GM18508 (cell line): ENCODE data around the gene S100A1.
A peak's percentile ranks its signal among the peaks of the same experiment; 100 is the strongest.
"Not testable (repeated sequence)": the region's sequence is repeated elsewhere in the genome, so short reads cannot be mapped to it uniquely, and the experiment has no call there.

ENCODE experiments used
- ATAC-seq: cut with Tn5 transposase; IDR thresholded peaks from one replicate; pipeline ENCODE4 v1.9.1; 2021; ENCODE audit warnings: moderate number of reproducible peaks; ENCODE audit not compliant: insufficient read depth, unreplicated experiment

S100A1 gene

DNA sequence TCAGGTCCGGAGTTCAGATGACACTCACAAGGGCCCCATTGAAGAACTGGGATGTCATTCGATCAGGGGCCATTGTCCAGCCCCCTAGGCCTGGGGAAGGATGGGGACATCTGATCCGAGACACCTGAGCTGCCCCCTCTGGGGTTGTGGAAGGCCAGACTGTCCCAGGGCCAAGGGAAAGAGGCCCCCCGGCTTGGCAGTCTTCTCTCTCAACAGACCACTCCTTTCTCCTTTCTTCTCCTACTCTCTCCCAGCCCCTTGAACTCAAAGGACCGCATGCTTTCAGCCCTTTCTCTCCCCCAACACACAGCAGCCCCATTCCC, 1.1 kb downstream of the S100A1 start:
- no peak for ATAC-seq

DNA sequence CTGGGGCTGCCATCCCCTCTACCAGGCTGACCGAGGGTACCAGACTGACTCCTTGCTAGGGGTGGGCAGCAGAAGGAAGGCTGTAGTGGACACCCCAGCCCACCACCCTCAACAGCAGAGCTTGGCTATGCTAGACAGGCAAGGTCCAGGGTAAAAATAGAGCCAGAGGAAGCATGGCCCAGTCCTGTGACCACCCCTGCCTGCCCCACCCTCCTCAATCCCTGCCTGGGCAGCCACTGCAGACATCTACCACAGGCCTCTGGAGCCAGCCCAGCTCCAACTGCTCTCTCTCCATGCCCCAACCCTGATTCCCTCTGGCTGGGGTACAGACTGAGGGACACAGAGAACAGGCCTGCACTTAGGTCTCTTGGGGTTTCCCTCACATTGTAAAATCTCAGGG, 1.7 kb downstream of the S100A1 start:
- ATAC-seq, result no peak

DNA sequence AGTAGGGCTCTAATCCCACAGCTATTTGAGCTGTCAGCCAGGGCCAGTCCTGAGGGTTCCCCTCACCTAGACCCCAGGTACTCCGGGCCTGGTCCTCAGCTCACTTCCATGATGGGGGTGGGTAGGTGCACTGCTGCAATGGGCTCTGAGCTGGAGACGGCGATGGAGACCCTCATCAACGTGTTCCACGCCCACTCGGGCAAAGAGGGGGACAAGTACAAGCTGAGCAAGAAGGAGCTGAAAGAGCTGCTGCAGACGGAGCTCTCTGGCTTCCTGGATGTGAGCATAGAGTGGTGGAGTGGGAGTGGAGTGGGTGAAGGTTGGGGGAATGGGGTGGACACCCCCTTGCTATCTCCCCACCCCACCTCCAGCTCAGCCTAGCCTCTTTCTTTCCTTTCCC, 2.1 kb downstream of the S100A1 start:
- no peak for ATAC-seq

DNA sequence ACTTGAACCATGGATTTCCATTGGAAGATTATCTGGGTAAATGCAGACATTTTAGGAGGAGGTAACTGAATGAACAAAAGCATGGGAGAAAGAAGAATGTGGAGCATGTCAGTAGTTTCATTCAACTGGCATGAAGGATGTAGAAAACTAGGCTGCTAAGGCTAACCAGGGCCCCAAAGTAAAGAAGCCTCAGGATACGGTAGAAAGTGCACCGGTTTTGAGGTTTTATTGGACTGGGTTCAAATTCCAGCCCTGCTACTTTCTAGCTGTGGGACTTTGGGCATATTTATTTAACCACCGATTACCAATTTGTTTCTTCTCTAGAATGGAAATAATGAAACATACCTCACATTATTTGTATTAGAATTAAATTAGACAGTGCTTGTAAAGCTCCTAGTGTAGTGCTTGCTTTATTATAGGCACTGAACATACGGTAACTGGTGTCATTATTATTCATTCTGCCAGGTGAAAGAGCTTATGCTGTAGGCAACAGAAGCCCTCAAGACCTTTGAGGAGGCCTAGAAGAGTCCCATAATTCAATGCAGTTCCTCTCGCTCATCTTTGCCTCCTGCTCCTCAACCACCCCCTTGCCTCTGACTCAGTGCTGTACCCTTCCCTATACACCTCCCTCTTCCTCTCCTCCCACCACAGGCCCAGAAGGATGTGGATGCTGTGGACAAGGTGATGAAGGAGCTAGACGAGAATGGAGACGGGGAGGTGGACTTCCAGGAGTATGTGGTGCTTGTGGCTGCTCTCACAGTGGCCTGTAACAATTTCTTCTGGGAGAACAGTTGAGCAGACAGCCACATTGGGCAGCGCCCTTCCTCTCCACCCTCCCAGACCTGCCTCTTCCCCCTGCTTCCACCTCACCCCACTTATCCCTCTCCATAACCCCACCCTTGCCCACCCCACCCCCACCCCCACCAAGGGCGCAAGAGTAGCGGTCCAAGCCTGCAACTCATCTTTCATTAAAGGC, 3.1 kb downstream of the S100A1 start:
- ATAC-seq, result no peak

DNA sequence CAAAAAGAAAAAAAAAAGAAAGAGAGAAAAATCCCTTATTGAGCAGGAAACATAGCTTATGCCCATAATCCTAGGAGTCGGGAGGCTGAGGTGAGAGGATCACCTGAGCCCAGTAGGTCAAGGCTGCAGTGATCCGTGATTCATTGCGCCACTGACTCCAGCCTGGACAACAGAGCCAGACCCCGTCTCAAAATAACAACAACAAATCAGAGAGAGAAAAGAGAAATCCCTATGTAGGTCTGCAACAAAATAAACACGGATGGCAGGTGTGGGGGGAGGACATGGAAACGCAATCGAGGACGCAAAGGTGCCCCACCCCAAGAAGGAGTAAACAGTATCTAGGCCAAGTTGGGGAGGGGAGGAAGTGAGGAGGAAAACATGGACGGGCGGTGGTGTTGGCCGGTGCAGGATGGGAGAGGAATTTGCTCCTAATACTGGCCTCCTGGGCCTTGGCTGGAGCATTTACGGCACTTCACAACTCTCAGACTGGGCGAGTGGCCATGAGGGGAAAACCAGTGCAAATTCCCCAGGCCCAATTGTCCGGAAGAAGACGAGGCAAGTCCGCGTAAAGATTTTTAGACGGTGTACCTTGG, 5.0 kb downstream of the S100A1 start:
- ATAC-seq, result no peak

DNA sequence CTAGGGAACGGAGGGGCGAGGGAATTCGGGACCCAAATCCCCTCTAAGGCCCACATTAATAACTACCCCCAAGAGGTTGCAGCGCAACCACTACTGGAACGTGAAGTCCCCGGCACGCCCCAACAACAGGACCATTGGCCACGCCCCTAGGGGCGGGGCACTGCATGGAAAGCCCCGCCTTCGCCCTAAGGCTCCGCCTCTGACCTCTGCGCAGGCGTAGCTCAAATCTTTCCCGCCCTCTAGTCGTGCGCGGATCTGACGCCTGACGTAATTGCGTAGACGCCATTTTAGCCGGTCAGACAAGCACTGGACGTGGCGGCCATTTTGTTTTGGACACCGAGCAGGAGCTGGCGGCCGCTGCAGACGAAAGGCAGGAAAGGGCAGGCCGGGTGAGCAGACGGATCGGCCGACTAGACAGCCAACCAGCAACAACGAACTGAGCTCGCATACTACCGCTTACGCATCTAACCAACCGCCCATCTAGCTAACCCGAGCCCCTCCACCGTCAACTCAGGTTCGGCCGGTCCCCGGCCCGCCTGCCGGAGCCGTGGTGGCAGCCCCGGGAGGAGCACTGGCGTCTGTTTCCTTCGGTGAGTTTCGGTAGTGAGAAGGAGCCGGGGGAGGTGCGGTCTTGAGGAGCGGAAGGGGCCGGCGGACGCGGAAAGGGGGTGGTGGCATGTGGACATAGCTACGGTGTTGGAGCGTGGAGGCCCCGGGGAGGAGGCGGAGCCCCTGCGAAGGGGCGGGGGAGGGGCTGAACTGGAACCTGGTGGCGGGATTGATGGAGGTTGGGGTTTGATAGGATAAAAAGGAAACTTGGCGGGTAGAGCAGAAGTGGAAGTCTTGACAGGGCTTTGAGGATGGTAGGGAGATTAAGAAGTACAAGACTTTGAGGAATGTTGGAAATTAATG, 5.8 kb downstream of the S100A1 start, which contains the start of gene CHTOP:
TSS of gene CHTOP (plus strand) at position 313 of the 912 bp plus-strand sequence. CDS start 2,523 bp downstream, outside the sequence.
- peak; percentile 81 for ATAC-seq

DNA sequence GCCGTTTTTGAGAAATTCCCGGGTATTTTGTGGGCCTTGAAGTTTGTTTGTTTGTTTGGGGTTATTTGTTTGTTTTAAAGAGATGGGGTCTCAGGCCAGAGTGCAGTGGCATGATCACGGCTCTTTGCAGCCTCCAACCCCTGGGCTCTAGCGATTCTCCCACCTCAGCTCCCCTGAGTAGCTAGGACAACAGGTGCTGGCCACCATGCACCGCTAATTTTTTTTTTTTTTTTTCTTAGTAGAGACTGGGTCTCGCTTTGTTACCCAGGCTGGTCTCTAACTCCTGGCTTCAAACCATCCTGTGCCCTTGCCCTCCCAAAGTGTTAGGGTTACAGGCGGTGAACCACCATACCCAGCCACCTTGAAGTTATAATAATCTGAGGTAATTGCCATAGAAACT, 7.6 kb downstream of the S100A1 start:
- no peak for ATAC-seq

DNA sequence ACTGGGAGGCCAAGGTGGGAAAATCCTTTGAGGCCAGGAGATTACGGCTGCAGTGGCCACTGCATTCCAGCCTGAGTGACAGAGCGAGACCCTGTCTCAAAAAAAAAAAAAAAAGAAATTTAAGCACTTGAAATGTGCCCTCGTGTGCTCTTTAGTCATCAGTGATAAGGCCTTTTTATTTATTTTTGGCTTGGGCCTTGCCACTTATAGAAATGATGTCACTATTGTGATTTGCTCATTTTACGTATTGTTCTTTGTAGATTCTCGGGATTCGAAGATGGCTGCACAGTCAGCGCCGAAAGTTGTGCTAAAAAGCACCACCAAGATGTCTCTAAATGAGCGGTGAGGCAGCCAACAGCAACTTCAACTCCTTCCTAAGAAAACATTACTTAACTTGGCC, 8.1 kb downstream of the S100A1 start:
- ATAC-seq, result no peak

DNA sequence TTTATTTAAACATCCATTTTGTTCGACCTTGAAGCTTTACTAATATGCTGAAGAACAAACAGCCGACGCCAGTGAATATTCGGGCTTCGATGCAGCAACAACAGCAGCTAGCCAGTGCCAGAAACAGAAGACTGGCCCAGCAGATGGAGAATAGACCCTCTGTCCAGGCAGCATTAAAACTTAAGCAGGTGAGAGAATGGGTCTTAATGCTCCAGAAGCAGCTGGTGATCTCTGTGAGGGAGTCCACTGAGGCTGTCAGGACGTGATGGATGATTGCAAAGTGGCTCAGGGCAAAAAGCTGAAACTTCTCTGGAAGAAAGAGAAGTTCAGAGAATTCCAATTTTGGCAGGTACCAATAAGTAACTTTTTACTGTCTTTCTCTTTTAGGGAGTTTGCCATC, 10.0 kb downstream of the S100A1 start:
- no peak for ATAC-seq

DNA sequence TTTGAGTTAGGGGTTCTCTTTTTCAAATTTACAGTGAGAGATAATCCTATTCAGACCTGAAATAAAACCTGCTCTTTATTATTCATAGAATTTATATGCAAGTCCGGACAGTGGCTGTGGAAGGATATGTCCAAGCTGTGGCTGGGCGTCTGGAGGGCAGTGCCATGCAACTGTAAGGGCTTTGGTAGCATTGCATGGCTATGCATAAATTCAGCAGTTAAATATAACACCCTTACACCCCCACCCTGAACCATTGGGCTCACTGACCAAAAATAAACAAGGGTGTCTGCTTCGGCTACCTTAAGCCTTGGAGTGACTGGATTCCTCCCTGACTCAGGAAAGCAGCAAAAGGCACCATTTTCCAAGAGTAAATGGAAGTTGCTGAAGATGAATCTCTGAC, 11.0 kb downstream of the S100A1 start:
- ATAC-seq, result no peak

DNA sequence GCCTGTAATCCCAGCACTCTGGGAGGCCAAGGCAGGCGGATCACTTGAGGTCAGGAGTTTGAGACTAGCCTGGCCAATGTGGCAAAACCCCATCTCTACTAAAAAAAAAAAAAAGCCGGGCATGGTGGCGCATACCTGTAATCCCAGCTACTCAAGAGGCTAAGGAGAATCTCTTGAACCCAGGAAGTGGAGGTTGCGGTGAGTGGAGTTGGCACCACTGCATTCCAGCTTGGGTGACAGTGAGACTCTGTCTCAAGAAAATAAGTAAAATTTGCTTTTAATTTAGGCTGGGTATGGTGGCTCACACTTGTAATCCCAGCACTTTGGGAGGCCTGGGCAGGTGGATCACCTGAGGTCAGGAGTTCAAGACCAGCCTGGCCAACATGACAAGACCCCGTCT, 12.0 kb downstream of the S100A1 start:
- ATAC-seq, result not testable (repeated sequence)

DNA sequence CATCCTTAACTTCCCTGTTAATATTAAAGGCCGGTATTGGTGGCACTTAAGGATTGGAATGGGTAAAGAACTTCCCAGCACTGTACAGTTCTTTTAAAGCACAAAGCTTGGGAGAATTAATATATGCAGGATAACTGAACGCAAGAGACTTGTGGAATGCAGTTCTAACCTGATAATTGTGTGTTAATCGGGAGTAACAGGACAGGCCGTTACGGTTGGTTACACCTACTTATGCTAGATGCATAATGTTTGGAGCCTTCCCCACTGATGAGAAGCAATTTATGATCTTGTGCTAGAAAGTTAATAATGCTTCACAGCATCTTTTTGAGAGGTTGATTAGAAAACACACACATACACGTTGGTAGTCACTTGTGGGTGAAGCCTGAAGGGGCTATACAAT, 12.6 kb downstream of the S100A1 start:
- no peak for ATAC-seq

DNA sequence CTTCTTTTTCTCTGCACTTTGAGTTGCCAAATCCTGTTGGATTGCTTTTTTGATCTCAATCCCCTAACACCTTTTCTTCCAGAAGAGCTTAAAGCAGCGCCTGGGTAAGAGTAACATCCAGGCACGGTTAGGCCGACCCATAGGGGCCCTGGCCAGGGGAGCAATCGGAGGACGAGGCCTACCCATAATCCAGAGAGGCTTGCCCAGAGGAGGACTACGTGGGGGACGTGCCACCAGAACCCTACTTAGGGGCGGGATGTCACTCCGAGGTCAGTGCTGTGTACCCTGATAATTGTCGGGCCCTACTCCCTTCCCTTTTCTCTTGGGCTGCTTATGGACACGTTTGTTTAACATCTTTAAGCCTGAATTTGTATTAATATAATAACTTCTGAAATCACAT, 13.9 kb downstream of the S100A1 start:
- no peak for ATAC-seq

DNA sequence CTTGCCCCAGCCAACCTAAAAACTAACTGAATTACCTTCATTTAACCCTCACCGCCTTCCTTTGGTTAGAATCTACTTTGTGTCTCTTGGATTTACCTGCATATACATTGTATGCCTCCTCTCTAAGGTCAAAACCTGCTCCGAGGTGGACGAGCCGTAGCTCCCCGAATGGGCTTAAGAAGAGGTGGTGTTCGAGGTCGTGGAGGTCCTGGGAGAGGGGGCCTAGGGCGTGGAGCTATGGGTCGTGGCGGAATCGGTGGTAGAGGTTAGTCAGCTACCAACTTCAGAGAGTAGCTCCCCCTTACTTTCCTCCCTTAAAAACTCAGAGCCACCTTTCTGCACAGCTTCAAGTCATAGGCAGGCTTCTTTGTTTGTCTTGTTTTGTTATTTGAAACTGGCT, 14.9 kb downstream of the S100A1 start:
- no peak for ATAC-seq

DNA sequence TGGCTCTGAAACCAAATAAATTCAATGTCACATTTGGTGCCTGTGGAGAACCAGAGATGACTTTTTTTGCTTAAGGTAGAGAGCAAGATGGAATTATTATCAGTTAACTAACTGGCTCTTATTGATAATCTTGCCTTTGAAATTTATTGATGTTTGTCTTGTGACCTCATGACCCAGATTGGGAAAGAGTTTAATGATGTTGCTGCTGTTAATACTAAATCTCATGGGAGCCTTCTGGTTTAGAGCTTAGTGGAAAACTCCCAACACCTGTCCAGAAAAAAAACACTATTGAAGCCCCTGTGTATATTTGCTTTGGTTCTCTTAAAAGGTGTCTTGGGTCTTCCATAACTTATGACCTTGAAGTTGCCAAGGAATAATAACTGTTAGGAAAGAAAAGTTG, 15.6 kb downstream of the S100A1 start:
- no peak for ATAC-seq

DNA sequence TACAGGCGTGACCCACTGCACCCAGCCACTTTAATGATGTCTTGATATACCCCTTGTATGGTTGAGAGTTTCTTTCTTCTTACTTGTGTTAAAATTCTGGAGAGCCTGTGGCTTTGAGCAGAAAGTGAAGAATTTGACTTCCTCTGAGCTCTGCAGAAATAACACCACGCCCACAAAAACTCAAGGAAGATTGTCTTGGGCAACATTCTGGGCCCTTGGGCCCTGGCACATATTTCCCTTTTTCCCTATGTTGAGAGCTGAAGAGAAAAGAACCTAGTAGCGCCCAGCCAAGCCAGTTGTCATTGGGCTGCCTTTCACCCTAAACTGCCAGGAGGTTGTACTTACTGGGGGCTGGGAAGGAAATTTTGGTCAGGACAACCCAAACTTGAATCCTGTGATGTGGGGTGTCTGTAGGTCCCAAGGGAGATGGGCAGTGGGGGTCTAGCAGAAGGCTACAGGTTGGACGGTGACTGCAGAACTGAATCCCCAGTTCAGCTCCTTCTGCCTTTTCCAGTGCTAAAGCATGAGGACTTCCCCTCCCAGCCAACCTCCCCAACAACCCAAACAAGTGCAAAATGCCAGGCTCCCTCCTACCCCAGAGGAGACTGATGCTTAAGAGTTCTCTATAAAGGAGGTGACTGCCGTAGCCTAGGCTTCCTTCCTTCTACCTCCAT, 18.6 kb downstream of the S100A1 start:
- ATAC-seq, result no peak

DNA sequence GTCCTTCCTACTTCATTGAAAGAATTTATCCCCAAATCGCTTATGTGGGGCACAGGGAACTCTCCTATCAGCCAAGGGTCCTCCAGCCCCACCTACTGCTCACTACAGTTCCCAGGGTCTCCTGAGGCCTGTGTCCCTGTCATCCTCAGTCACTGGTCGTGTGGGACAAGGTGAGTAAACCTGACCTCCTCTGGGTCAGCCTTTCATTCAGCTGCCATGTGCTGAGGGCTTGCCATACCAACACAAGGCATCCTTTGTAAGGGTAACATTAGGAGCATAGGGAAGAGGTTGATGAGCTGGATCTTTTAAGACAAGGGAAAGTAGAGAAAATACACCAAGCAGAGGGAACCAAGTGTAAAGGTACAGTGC, 19.1 kb downstream of the S100A1 start:
- ATAC-seq, result no peak

DNA sequence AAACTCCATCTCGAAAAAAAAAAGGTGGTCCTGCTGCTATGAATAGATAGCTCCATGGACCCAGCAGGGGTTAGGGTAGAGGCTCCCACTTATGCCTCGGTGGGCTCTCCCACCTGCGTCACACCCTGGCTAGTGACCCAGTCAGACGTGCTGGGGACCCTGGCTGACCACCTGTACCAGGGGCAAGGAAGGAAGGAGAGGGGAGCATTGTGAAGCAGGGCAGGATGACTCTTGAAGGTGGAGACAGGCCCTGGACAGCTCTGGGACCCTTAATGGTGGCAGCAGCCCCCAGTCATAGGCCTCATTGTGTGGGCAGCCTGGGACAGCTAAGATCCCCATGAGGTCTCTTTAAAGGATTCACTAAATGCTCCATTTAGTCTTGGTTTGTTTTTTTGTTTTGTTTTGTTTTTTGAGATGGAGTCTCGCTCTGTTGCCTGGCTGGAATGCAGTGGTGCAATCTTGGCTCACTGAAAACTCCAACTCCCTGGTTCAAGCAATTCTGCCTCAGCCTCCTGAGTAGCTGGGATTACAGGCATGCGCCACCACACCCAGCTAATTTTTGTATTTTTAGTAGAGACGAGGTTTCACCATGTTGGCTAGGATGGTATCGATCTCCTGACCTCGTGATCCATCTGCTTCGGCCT, 19.9 kb downstream of the S100A1 start:
- ATAC-seq, result no peak

DNA sequence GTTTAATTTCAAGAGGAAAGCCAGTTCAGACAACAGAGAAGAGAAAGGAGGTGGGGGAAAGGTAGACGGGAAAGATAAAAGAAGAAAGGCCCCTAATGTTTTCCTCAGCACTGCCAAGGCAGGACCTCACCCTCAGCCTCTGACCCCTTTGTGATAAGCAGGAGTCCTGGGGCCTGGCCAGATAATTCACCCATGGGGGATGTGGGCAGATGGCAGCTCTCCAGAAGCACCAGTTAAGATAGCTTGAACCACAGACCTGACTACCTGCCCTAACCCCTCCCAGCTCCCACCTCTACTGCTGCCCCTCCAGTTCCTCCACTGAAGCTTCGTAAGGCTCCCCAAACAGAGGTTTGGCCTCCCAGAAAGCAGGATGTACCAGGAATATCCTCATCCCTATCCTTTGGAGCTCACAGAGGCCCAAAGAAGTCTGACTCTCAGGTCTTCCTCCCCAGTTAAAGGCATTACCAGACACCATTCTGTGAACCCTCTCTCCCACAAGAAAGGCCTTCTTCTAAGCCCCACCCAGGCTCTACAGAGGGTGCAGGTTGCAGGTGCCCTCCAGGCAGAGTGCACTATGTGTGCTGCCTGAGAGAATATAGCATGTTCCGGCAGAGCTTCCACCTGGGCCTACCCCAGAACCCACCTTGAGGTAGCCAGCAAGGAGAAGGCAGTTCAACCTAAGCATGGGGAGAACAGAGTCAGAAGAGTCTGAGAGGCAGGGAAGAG, 21.1 kb downstream of the S100A1 start:
- ATAC-seq, result no peak
